ENCODE measurements around the gene SORCS1. TPM values are rescaled to one million over a fixed set of nuclear protein-coding genes. Genes with fewer than 3 reads are reported as not detected.

Gene SORCS1
- polyA plus RNA-seq, 1 donor (not counting 4 experiments of a cell fraction or from before 2014, with no cell fraction given), result not detected

DNA sequence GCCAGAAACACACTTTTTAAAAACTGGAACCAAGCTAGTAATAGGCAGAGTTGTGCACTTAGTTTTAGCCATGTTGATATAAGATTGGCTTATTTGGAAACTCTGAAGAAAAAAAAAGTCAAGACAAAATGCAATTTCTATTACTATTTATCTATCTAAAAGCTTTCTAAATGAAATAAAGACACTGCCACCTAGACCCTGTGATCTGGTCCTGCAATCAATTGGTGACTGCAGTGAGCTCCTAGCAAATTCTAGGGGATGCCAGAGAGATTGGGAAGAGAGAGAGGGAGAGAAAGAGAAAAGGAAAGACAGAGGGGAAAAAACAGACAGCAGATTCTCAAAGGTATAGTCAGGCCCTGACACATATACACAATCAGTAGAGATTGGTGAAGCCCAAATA is 25.3 kb downstream of the SORCS1 start:
- Histone ChIP-seq H3K4me1 (ENCODE audit: control insufficient read depth, extremely low read depth, insufficient read depth, low read length) (no peaks in the 10 kb centered on the region), H3K79me2 (ENCODE audit: control insufficient read depth, insufficient read depth, low read length) (no peaks in the 10 kb centered on the region), H3K9me3 (ENCODE audit: control insufficient read depth, low read depth, low read length) (peaks cover 2% of the 10 kb centered on the region), H3K9ac (ENCODE audit: control insufficient read depth, extremely low read depth, insufficient read depth, low read length) (no peak overlapping the region), H3K9me1 (ENCODE audit: control insufficient read depth, extremely low read depth, insufficient read depth, low read length) (no peaks in the 10 kb centered on the region), H3K4me2 (ENCODE audit: control insufficient read depth, extremely low read depth, insufficient read depth, low read depth, low read length) (no peak overlapping the region), H3K36me3 (ENCODE audit: control insufficient read depth in 2 of 2, extremely low read depth in 1 of 2, insufficient read depth in 2 of 2, low read length in 2 of 2) (no peaks in the 10 kb centered on the region), H3K27ac (ENCODE audit: control insufficient read depth, insufficient read depth, low read length) (no peak overlapping the region), H3K4me3 (ENCODE audit: control insufficient read depth in 2 of 3, extremely low read depth in 1 of 3, insufficient read depth in 2 of 3, low read depth in 1 of 3, low read length in 3 of 3) (no peak overlapping the region), H3K27me3 (ENCODE audit: control insufficient read depth, extremely low read depth, insufficient read depth, low read length) (no peaks in the 10 kb centered on the region), H2AFZ (ENCODE audit: control insufficient read depth, low read length) (no peak overlapping the region), H4K20me1 (ENCODE audit: control insufficient read depth, extremely low read depth, insufficient read depth, low read length) (no peaks in the 10 kb centered on the region)
- dilution Hi-C loops (cut with MboI; ENCODE audit: extremely low pct_ligation_motif_present, low sequenced_read_pairs), result no loop called here
- DNase-seq (ENCODE audit: low read depth, low spot score) (no peak), FAIRE-seq (no peak)
- TF ChIP-seq EZH2 (IDR thresholded peaks at IDR 0.05; ENCODE audit: low read length), result no peak
- no peak for TF ChIP-seq CTCF (optimal IDR thresholded peaks at IDR 0.05 in 1 of 3, IDR thresholded peaks at IDR 0.05 in 1 of 3, conservative IDR thresholded peaks at IDR 0.05 in 1 of 3; ENCODE audit: extremely low read depth in 1 of 3, insufficient read depth in 2 of 3, low read length in 3 of 3)

- no peak for DNase-seq (ENCODE audit: low read depth, low spot score)
- Histone ChIP-seq H3K27me3 (ENCODE audit: control insufficient read depth, extremely low read depth, insufficient read depth, low read length) (no peaks in the 10 kb centered on the region), H3K4me1 (ENCODE audit: control insufficient read depth, extremely low read depth, insufficient read depth, low read length) (no peaks in the 10 kb centered on the region), H3K9me3 (ENCODE audit: control insufficient read depth, low read depth, low read length) (peaks cover 4% of the 10 kb centered on the region), H3K36me3 (ENCODE audit: control insufficient read depth in 2 of 2, extremely low read depth in 1 of 2, insufficient read depth in 2 of 2, low read length in 2 of 2) (no peaks in the 10 kb centered on the region), H4K20me1 (ENCODE audit: control insufficient read depth, extremely low read depth, insufficient read depth, low read length) (no peaks in the 10 kb centered on the region), H3K79me2 (ENCODE audit: control insufficient read depth, insufficient read depth, low read length) (no peaks in the 10 kb centered on the region), H3K4me3 (ENCODE audit: control insufficient read depth in 2 of 3, extremely low read depth in 1 of 3, insufficient read depth in 2 of 3, low read depth in 1 of 3, low read length in 3 of 3) (no peak overlapping the region), H3K4me2 (ENCODE audit: control insufficient read depth, extremely low read depth, insufficient read depth, low read depth, low read length) (no peak overlapping the region), H3K9ac (ENCODE audit: control insufficient read depth, extremely low read depth, insufficient read depth, low read length) (no peak overlapping the region), H3K9me1 (ENCODE audit: control insufficient read depth, extremely low read depth, insufficient read depth, low read length) (no peaks in the 10 kb centered on the region), H2AFZ (ENCODE audit: control insufficient read depth, low read length) (no peak overlapping the region), H3K27ac (ENCODE audit: control insufficient read depth, insufficient read depth, low read length) (no peak overlapping the region)
- no peak for FAIRE-seq
- TF ChIP-seq EZH2 (IDR thresholded peaks at IDR 0.05; ENCODE audit: low read length) (no peak), CTCF (optimal IDR thresholded peaks at IDR 0.05 in 1 of 3, IDR thresholded peaks at IDR 0.05 in 1 of 3, conservative IDR thresholded peaks at IDR 0.05 in 1 of 3; ENCODE audit: extremely low read depth in 1 of 3, insufficient read depth in 2 of 3, low read length in 3 of 3) (no peak)
- dilution Hi-C loops (cut with MboI; ENCODE audit: extremely low pct_ligation_motif_present, low sequenced_read_pairs), result no loop called here
Observed at GRCh38 chr10:107133656-107134055, 30.9 kb downstream of the SORCS1 start.

Data from keratinocyte (primary cell).